Measurements from ENCODE around the gene USP34. TPM values are rescaled to one million over a fixed set of nuclear protein-coding genes. Genes with fewer than 3 reads are reported as not detected.

Gene USP34
- total and polyA plus RNA-seq, 3 donors from 2014 or later, result 92.3 to 235 (median 230) TPM

GRCh38 chr2:61218076-61218816 is 252.6 kb downstream of the USP34 start:
- H3K27me3 ChIP-seq, result no peaks in the 10 kb centered on the region
- no peaks in the 10 kb centered on the region for H3K9me3 ChIP-seq
- intact Hi-C loops (cut with DNase I; ENCODE audit: low total_unique reads), result no loop called here
- no peak overlapping the region for H3K27ac ChIP-seq
- no peak for TF ChIP-seq CTCF (IDR thresholded peaks at IDR 0.05)
- TF ChIP-seq POLR2A (IDR thresholded peaks at IDR 0.05), result no peak
- H3K4me1 ChIP-seq, result no peaks in the 10 kb centered on the region
- no peaks in the 10 kb centered on the region for H3K36me3 ChIP-seq (ENCODE audit: low read depth, missing control alignments)
- no peak overlapping the region for H3K4me3 ChIP-seq
- WGBS, 2 donors, result 92 to 93% methylated on average over 4 of the region's 4 CpGs
- DNase-seq, result no peak

- TF ChIP-seq CTCF (IDR thresholded peaks at IDR 0.05) (no peak), POLR2A (IDR thresholded peaks at IDR 0.05) (no peak)
- no peaks in the 10 kb centered on the region for H3K27me3 ChIP-seq
- H3K4me3 ChIP-seq, result no peak overlapping the region
- H3K9me3 ChIP-seq, result no peaks in the 10 kb centered on the region
- no peak overlapping the region for H3K27ac ChIP-seq
- no peak for DNase-seq
- no peaks in the 10 kb centered on the region for H3K36me3 ChIP-seq (ENCODE audit: low read depth, missing control alignments)
- intact Hi-C loops (cut with DNase I; ENCODE audit: low total_unique reads), result no loop called here
- no peaks in the 10 kb centered on the region for H3K4me1 ChIP-seq
- WGBS, 2 donors, result 85 to 88% methylated on average over 4 of the region's 4 CpGs
These were observed 256.7 kb downstream of the USP34 start for GRCh38 chr2:61214171-61214570.

GRCh38 chr2:61210332-61210981 is 260.4 kb downstream of the USP34 start:
- intact Hi-C loops (cut with DNase I; ENCODE audit: low total_unique reads), result no loop called here
- 97% methylated on average over 5 of the region's 5 CpGs for WGBS, 2 donors
- Histone ChIP-seq H3K27ac (no peak overlapping the region), H3K27me3 (no peaks in the 10 kb centered on the region), H3K4me1 (no peaks in the 10 kb centered on the region), H3K9me3 (no peaks in the 10 kb centered on the region), H3K36me3 (ENCODE audit: low read depth, missing control alignments) (no peaks in the 10 kb centered on the region), H3K4me3 (no peak overlapping the region)
- TF ChIP-seq CTCF (IDR thresholded peaks at IDR 0.05) (no peak), POLR2A (IDR thresholded peaks at IDR 0.05) (no peak)
- no peak for DNase-seq

GRCh38 chr2:61205132-61205531 is 265.8 kb downstream of the USP34 start:
- no peaks in the 10 kb centered on the region for H3K4me1 ChIP-seq
- TF ChIP-seq CTCF (IDR thresholded peaks at IDR 0.05) (no peak), POLR2A (IDR thresholded peaks at IDR 0.05) (no peak)
- no peaks in the 10 kb centered on the region for H3K27me3 ChIP-seq
- no peak overlapping the region for H3K27ac ChIP-seq
- H3K4me3 ChIP-seq, result no peak overlapping the region
- H3K36me3 ChIP-seq (ENCODE audit: low read depth, missing control alignments), result no peaks in the 10 kb centered on the region
- H3K9me3 ChIP-seq, result no peaks in the 10 kb centered on the region
- DNase-seq, result no peak
- intact Hi-C loops (cut with DNase I; ENCODE audit: low total_unique reads), result no loop called here
- WGBS, 2 donors, result 87 to 90% methylated on average over 7 of the region's 7 CpGs
